ENCODE results near the gene NUB1.
A peak's percentile ranks its signal among the peaks of the same experiment; 100 is the strongest.

Gene NUB1

GRCh38 chr7:151339651-151340382 lies 1.8 kb upstream of the NUB1 start:
- in situ Hi-C loops (cut with HindIII; ENCODE audit: low pct_ligation_motif_present, low pct_unique_long_range_greater_than_20kb, low sequenced_read_pairs), result no loop called here
- DNase-seq, result no peak

- no peak for DNase-seq
- in situ Hi-C loops (cut with HindIII; ENCODE audit: low pct_ligation_motif_present, low pct_unique_long_range_greater_than_20kb, low sequenced_read_pairs), result no loop called here
Measured at GRCh38 chr7:151340794-151341356, 737 bp upstream of the NUB1 start.

- peak; percentile 50 for DNase-seq
- in situ Hi-C loops (cut with HindIII; ENCODE audit: low pct_ligation_motif_present, low pct_unique_long_range_greater_than_20kb, low sequenced_read_pairs), result no loop called here
Measured at GRCh38 chr7:151342102-151342646, 562 bp downstream of the NUB1 start.

- peak; percentile 22 for DNase-seq
- in situ Hi-C loops (cut with HindIII; ENCODE audit: low pct_ligation_motif_present, low pct_unique_long_range_greater_than_20kb, low sequenced_read_pairs), result no loop called here
Measured at GRCh38 chr7:151342811-151343210, 1.2 kb downstream of the NUB1 start.

GRCh38 chr7:151343516-151343915 lies 1.9 kb downstream of the NUB1 start:
- no peak for DNase-seq
- in situ Hi-C loops (cut with HindIII; ENCODE audit: low pct_ligation_motif_present, low pct_unique_long_range_greater_than_20kb, low sequenced_read_pairs), result no loop called here

GRCh38 chr7:151345576-151346469 lies 4.2 kb downstream of the NUB1 start:
- DNase-seq, result no peak
- in situ Hi-C loops (cut with HindIII; ENCODE audit: low pct_ligation_motif_present, low pct_unique_long_range_greater_than_20kb, low sequenced_read_pairs), result no loop called here

- in situ Hi-C loops (cut with HindIII; ENCODE audit: low pct_ligation_motif_present, low pct_unique_long_range_greater_than_20kb, low sequenced_read_pairs), result no loop called here
- no peak for DNase-seq
Measured at GRCh38 chr7:151346470-151346769, 4.8 kb downstream of the NUB1 start.

- no peak for DNase-seq
- in situ Hi-C loops (cut with HindIII; ENCODE audit: low pct_ligation_motif_present, low pct_unique_long_range_greater_than_20kb, low sequenced_read_pairs), result no loop called here
Measured at GRCh38 chr7:151347200-151347599, 5.6 kb downstream of the NUB1 start.

GRCh38 chr7:151348970-151349369 lies 7.4 kb downstream of the NUB1 start:
- in situ Hi-C loops (cut with HindIII; ENCODE audit: low pct_ligation_motif_present, low pct_unique_long_range_greater_than_20kb, low sequenced_read_pairs), result no loop called here
- DNase-seq, result no peak

GRCh38 chr7:151349507-151349853 lies 7.9 kb downstream of the NUB1 start:
- in situ Hi-C loops (cut with HindIII; ENCODE audit: low pct_ligation_motif_present, low pct_unique_long_range_greater_than_20kb, low sequenced_read_pairs), result no loop called here
- DNase-seq, result peak; percentile 38

- DNase-seq, result peak; percentile 48
- in situ Hi-C loops (cut with HindIII; ENCODE audit: low pct_ligation_motif_present, low pct_unique_long_range_greater_than_20kb, low sequenced_read_pairs), result no loop called here
Measured at GRCh38 chr7:151351027-151351426, 9.4 kb downstream of the NUB1 start.

GRCh38 chr7:151351967-151352366 lies 10.4 kb downstream of the NUB1 start:
- in situ Hi-C loops (cut with HindIII; ENCODE audit: low pct_ligation_motif_present, low pct_unique_long_range_greater_than_20kb, low sequenced_read_pairs), result no loop called here
- no peak for DNase-seq

- DNase-seq, result no peak
- in situ Hi-C loops (cut with HindIII; ENCODE audit: low pct_ligation_motif_present, low pct_unique_long_range_greater_than_20kb, low sequenced_read_pairs), result no loop called here
Measured at GRCh38 chr7:151352512-151352911, 10.9 kb downstream of the NUB1 start.

GRCh38 chr7:151361193-151361959 lies 19.8 kb downstream of the NUB1 start:
- in situ Hi-C loops (cut with HindIII; ENCODE audit: low pct_ligation_motif_present, low pct_unique_long_range_greater_than_20kb, low sequenced_read_pairs), result loop anchor here (10.0 kb wide), 1 partner anchor 83 kb away; the partner anchor contains the start of gene CRYGN
- no peak for DNase-seq

- in situ Hi-C loops (cut with HindIII; ENCODE audit: low pct_ligation_motif_present, low pct_unique_long_range_greater_than_20kb, low sequenced_read_pairs), result loop anchor here (10.0 kb wide), 1 partner anchor 82 kb away; the partner anchor contains the start of gene CRYGN
- no peak for DNase-seq
Measured at GRCh38 chr7:151363182-151363581, 21.6 kb downstream of the NUB1 start.

GRCh38 chr7:151366166-151366879 lies 24.7 kb downstream of the NUB1 start:
- DNase-seq, result no peak
- in situ Hi-C loops (cut with HindIII; ENCODE audit: low pct_ligation_motif_present, low pct_unique_long_range_greater_than_20kb, low sequenced_read_pairs), result loop anchor here (10.0 kb wide), 1 partner anchor 78 kb away; the partner anchor contains the start of gene CRYGN

- DNase-seq, result no peak
- in situ Hi-C loops (cut with HindIII; ENCODE audit: low pct_ligation_motif_present, low pct_unique_long_range_greater_than_20kb, low sequenced_read_pairs), result loop anchor here (10.0 kb wide), 1 partner anchor 78 kb away; the partner anchor contains the start of gene CRYGN
Measured at GRCh38 chr7:151366880-151367222, 25.2 kb downstream of the NUB1 start.

- in situ Hi-C loops (cut with HindIII; ENCODE audit: low pct_ligation_motif_present, low pct_unique_long_range_greater_than_20kb, low sequenced_read_pairs), result loop anchor here (10.0 kb wide), 1 partner anchor 78 kb away; the partner anchor contains the start of gene CRYGN
- DNase-seq, result no peak
Measured at GRCh38 chr7:151367284-151367683, 25.7 kb downstream of the NUB1 start.

Data from ACHN (cell line).